Testis (tissue), 3 donors: Measurements from ENCODE around the gene ZFP36L1. TPM values are rescaled to one million over a fixed set of nuclear protein-coding genes. Genes with fewer than 3 reads are reported as not detected.
A peak's percentile ranks its signal among the peaks of the same experiment; 100 is the strongest.

ENCODE experiments used
- DNase-seq: peaks from one replicate; pipeline ENCODE4 v3.0.0-alpha.2; 2019
- H3K27ac ChIP-seq, 2 donors: fragments of 200-600 bp; sonication (generic); one replicate each; pipeline ENCODE4 v1.5.1; 2019
- H3K27me3 ChIP-seq: fragments of 200-600 bp; sonication (generic); one replicate; pipeline ENCODE4 v1.5.1; 2019
- H3K36me3 ChIP-seq: fragments of 200-600 bp; sonication (generic); one replicate; pipeline ENCODE4 v1.5.1; 2017; ENCODE audit warnings: low read depth; ENCODE audit errors: missing control alignments
- H3K4me1 ChIP-seq: fragments of 200-600 bp; sonication (generic); one replicate; pipeline ENCODE4 v1.5.1; 2019
- H3K4me3 ChIP-seq, 2 donors: fragments of 200-600 bp; sonication (generic); one replicate each; pipeline ENCODE4 v1.5.1; 2017 to 2019
- H3K9me3 ChIP-seq: fragments of 200-600 bp; sonication (generic); one replicate; pipeline ENCODE4 v1.5.1; 2017
- CTCF ChIP-seq, 3 experiments: fragments of 450-650 bp in 2 of 3; fragments of 200-600 bp in 1 of 3; sonication (generic) in 1 of 3; IDR thresholded peaks; one replicate each; pipeline ENCODE4 v1.5.1; 2016 to 2019; ENCODE audit warnings: antibody characterized with exemption in 3 of 3, mild to moderate bottlenecking in 2 of 3, moderate library complexity in 1 of 3
- POLR2A ChIP-seq: fragments of 450-650 bp; IDR thresholded peaks from one replicate; pipeline ENCODE4 v1.6.1; 2017; ENCODE audit warnings: antibody characterized with exemption, mild to moderate bottlenecking, moderate library complexity
- WGBS, 2 donors: methylation state at CpG; one replicate each; pipeline ENCODE4 v1.1.5; 2018; 5-methylcytosine and 5-hydroxymethylcytosine counted together
- intact Hi-C: fragments of 100-400 bp; cut with DNase I; formaldehyde crosslinking; loops from one replicate; pipeline ENCODE4 v1.15.1; 2023; ENCODE audit warnings: low total_unique reads
- polyA plus RNA-seq: library from polyadenylated mRNA; stranded (reverse); fragments of 350-450 nt; fragmentation: Illumina TruSeq; extraction: RNeasy Lipid Tissue Mini Kit (QIAGEN cat#74804); gene quantifications from one replicate; pipeline ENCODE4 v1.2.3, GENCODE V29; 2014; ENCODE audit warnings: low read depth, low replicate concordance; ENCODE audit not compliant: insufficient read depth
- total RNA-seq, 2 donors: library from RNA; depleted of rRNA; stranded (reverse); fragments of >200 nt; gene quantifications; one replicate each; pipeline ENCODE4 v1.2.3, GENCODE V29; 2016

Gene ZFP36L1
- total and polyA plus RNA-seq, 3 donors from 2014 or later: 120 to 301 (median 176) TPM

DNA sequence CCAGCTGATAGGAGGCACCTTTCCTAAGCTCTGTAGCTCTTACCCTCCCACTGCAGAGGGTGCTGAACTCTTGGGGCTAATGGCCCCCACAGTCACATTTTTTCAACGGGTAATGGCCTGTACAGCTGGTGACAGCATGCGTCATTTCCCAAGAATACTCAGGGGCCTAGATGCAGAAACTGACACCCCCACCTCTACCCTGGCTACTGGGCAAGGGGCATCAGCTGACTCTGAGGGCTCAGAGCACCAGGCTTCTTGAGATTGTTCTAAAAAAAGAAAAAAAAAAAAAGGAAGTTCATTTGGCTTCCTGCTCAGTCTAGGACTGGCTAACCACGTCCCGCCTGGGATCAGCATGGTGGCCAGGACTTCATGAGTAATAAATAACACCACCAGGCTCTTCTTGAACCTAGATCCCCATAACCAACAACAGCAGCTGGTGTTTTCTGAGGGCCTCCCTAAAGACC is 35.2 kb downstream of the ZFP36L1 start:
- H3K4me1 ChIP-seq: peaks cover 57% of the 10 kb centered on the region
- peak; percentile 41 for DNase-seq
- intact Hi-C loops: no loop called here
- H3K4me3 ChIP-seq: no peak overlapping the region
- no peaks in the 10 kb centered on the region for H3K36me3 ChIP-seq
- WGBS, 2 donors: 58 to 65% methylated on average over 4 of the region's 4 CpGs
- peak overlapping the region in 1 of 2 donors; percentile 50 for H3K27ac ChIP-seq
- H3K9me3 ChIP-seq: no peaks in the 10 kb centered on the region
- no peak for TF ChIP-seq CTCF (IDR thresholded peaks at IDR 0.05)
- no peak for TF ChIP-seq POLR2A
- no peaks in the 10 kb centered on the region for H3K27me3 ChIP-seq

- 90 to 100% methylated on average over 6 of the region's 6 CpGs for WGBS, 2 donors
- H3K27ac ChIP-seq: no peak overlapping the region
Observed at GRCh38 chr14:68756734-68757133, 36.1 kb downstream of the ZFP36L1 start.

GRCh38 chr14:68756000-68756481 is 36.8 kb downstream of the ZFP36L1 start:
- 55 to 67% methylated on average over 5 to 7 of the region's 7 CpGs for WGBS, 2 donors
- Histone ChIP-seq H3K4me3 (no peak overlapping the region), H3K4me1 (peaks cover 51% of the 10 kb centered on the region), H3K27me3 (no peaks in the 10 kb centered on the region), H3K9me3 (no peaks in the 10 kb centered on the region), H3K36me3 (no peaks in the 10 kb centered on the region), H3K27ac (no peak overlapping the region)
- intact Hi-C loops: no loop called here
- no peak for TF ChIP-seq POLR2A
- TF ChIP-seq CTCF (IDR thresholded peaks at IDR 0.05): no peak
- no peak for DNase-seq

More at GRCh38 chr14:68756734-68757133, 36.1 kb downstream of the ZFP36L1 start:
- no peak for DNase-seq
- Histone ChIP-seq H3K36me3 (no peaks in the 10 kb centered on the region), H3K9me3 (no peaks in the 10 kb centered on the region), H3K27me3 (no peaks in the 10 kb centered on the region), H3K4me1 (peaks cover 53% of the 10 kb centered on the region), H3K4me3 (no peak overlapping the region)
- intact Hi-C loops: no loop called here
- TF ChIP-seq POLR2A (no peak), CTCF (IDR thresholded peaks at IDR 0.05) (no peak)

GRCh38 chr14:68755016-68755353 is 37.9 kb downstream of the ZFP36L1 start:
- intact Hi-C loops: no loop called here
- Histone ChIP-seq H3K36me3 (no peaks in the 10 kb centered on the region), H3K4me3 (no peak overlapping the region), H3K4me1 (peaks cover 40% of the 10 kb centered on the region), H3K9me3 (no peaks in the 10 kb centered on the region), H3K27ac (no peak overlapping the region), H3K27me3 (no peaks in the 10 kb centered on the region)
- 89 to 94% methylated on average over 2 to 3 of the region's 3 CpGs for WGBS, 2 donors
- DNase-seq: no peak
- no peak for TF ChIP-seq CTCF (IDR thresholded peaks at IDR 0.05)
- TF ChIP-seq POLR2A: no peak

DNA sequence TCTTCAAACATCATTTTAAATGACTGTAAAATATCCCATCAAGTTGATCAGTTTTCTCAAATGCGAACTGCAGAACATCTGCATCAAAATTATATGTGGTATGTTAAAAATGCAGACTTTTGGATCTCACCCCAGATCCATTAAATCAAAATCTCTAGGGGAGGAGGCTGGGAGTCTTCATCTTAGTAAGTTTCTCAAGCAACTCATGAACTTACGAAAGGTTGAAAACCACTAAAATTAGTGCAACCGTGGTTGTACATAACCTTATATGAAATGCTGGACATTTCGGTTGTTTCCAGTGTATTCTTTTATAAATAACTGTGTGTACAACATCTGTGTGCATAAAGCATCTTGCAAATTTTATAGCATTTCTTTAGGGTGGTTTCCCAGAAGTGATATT is 39.2 kb downstream of the ZFP36L1 start:
- no peak overlapping the region for H3K27ac ChIP-seq
- no peaks in the 10 kb centered on the region for H3K27me3 ChIP-seq
- WGBS, 2 donors: 53 to 64% methylated on average over 4 of the region's 4 CpGs
- H3K36me3 ChIP-seq: no peaks in the 10 kb centered on the region
- intact Hi-C loops: no loop called here
- no peak overlapping the region for H3K4me3 ChIP-seq
- H3K4me1 ChIP-seq: peaks cover 35% of the 10 kb centered on the region
- TF ChIP-seq CTCF (IDR thresholded peaks at IDR 0.05) (no peak), POLR2A (no peak)
- no peak for DNase-seq
- H3K9me3 ChIP-seq: no peaks in the 10 kb centered on the region
